Kidney tubule cell (primary cell): Measurements from ENCODE around the gene DCDC2C.

Source experiments
- DNase-seq: peaks from one replicate; pipeline ENCODE4 v3.0.0-alpha.2; 2018; ENCODE audit warnings: low spot score

DCDC2C gene

DNA sequence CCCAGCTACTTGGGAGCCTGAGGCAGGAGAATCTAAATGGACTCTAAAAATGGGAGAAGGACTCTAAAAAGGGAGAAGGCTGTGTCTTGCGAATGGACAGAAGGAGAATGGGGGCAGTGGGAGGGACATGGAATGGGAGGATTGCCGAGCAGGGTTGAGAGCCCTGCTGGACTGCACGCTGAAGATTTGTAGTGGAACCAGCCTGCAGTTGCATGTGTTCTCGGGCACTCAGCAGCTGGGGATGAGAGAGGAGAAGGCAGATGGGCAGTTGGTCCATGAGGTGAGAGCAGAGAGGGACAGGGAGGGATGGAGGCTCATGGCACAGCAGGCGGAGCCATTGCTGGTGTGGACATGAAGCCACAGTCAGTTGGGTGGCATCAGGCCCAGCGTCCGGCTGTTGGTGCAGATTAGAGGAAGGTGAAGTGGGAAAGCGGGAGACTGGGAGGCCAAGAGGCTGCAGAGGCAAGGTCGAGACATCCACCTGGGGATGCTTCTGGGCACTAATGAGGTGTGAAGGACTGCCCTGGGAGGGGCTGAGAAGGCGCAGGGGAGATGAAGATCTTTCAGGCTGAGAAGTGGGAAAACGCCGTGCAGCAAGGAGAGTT lies 40.7 kb downstream of the DCDC2C start:
- DNase-seq, result no peak

DNA sequence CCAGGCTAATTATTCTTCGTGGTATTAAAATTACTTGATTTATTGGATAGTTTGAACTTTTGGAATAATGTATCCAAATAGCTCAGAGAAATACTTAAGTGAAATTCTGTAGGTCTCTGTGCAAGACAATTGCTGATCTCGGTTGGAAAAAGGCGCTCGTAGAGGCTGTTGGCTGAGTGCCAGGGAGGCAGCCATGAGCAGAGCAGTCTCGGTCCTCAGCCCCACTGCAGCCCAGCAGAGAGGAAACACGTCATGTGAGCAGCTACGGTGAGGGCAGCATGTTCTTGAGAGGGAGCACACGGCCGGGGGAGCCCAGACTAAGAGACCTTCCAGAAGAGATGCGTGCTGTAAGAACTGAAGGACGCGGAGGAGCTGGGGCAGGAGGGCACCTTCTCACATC lies 42.5 kb downstream of the DCDC2C start:
- DNase-seq, result no peak

GRCh38 chr2:3747032-3747654 lies 43.8 kb downstream of the DCDC2C start:
- DNase-seq, result no peak

DNA sequence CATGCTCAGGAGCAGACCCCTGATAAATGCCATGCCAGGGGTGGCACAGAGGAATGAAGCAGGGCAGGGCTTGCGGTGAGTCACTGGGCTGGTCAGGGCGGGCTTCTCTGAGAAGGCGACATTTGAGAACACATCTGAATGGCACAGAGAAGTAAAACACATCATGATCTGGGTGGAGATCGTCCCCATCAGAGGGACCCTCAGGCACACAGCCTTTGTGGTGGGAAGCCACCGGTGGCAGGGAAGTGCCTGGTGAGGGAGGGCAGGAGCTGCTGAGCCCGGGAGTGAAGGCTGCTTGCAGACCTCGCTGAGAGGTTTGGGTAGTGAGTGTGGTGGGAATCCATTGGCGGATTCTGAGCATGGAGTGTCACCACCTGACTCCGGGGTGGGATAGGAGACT lies 44.5 kb downstream of the DCDC2C start:
- no peak for DNase-seq

GRCh38 chr2:3749201-3749600 lies 45.8 kb downstream of the DCDC2C start:
- no peak for DNase-seq

DNA sequence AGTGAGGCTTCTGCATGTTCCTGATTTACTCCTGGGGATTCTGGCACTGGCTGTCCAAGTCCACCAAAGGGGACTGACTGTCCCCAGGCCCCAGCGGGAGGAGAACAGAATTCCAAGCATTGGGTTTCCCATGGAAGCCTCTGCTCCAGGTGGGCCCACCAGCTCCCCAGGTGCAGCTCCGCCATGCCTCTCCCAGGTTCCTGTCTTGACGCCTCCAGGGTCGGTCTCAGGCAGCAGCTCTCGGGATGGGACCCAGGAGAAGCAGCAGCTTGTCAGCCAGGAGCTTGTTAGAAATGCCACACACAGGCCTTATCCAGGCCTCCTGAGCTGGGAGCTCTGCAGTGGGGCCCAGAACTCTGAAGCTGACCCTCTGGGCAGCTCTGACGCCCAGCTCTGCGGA lies 47.9 kb downstream of the DCDC2C start:
- DNase-seq, result no peak

DNA sequence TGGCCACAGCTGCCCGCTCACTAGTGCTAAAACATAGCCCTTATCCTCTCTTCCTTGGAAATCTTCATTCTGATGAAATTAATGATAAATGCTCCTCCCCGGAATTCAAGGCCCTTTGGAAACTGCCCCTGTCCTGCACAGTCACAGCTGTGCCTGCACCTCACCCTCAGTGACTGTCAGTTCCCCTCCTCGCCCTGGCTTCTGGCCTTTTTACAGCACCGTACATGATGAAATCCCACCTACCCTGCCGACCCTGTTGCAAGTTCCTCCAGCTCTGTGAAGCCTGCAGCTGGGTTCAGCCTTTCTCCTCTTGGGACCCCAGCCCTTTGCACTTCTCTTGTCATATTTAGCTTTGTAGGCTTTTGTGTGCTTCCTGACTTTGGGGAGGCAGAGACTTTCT lies 48.4 kb downstream of the DCDC2C start:
- DNase-seq, result no peak

DNA sequence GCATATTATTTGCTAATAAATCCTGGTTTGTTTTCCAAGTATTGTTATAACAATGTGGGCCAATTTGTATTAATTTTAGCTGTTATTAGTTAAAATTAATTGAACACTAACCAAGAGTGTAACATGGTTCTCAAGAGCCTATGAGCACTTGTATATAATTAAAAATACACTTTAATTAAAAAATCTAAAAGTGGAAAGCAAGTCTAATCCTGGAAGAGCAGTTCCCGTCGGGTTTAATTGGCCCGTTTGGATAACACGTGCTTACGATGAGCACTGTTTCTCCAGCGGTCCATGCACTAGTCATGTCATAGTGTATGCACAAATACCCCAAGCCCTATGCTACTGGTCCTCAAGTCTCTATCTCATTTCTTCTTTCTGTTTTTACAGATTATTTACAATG lies 49.0 kb downstream of the DCDC2C start:
- DNase-seq, result no peak

DNA sequence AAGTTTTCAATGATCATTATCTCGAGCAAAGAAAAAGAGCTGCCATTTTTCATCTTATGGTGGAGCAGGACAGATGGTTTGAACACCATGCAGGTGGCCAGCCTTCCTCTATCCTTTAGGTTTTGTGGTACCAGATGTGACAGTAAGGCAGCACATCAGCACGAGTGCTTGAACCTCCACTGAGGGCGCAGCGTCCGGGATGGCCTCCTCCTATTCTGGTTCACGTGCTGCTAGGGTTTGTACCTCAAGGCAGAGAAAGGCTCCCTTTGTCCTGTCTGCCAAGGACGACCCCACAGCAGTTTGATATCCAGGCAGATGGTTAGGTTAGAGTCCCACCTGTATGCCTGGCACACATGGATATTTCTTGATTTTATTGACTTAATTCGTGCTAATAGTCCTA lies 50.2 kb downstream of the DCDC2C start:
- no peak for DNase-seq

DNA sequence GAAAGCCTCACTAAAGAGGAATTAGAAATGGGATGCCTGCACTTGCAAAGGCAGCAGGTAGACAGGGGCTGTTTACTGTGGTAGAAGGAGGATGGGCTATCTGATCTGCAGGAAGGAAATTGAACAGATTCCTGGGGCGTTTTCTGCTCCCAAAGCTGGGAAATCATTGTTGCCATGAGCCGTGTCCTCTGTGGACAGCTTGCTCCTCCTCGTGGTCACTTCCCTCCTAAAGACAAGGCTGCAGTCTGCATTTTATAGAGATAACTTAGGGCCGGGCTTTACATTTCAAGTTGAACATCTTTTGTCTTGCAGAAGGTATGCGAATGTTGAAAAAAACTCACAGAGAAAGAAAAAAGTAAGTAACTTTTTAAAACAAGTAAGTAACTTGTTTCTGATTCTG lies 50.9 kb downstream of the DCDC2C start:
- DNase-seq, result no peak

GRCh38 chr2:3754795-3755194 lies 51.4 kb downstream of the DCDC2C start:
- no peak for DNase-seq

GRCh38 chr2:3755277-3755676 lies 51.9 kb downstream of the DCDC2C start:
- no peak for DNase-seq

DNA sequence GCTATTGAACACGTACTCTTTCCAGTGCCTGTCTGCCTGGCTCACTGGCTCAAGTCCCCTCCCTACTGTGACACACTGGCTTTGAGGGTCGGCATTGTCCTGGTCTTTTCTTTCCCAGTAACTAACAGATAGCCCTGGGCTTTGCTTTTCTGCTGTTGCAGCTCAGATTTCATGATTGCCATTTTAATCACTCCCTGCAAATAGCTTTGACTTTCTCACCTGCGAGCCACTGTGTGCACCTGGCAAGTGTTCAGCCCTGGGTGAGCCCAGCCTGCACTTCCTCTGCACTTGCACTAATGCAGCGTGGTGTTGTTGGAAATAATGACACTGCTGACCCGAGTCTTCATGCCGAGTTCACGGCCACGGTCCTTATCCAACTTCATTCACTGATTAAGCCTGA lies 52.9 kb downstream of the DCDC2C start:
- no peak for DNase-seq

GRCh38 chr2:3758906-3759305 lies 55.5 kb downstream of the DCDC2C start:
- DNase-seq, result no peak

DNA sequence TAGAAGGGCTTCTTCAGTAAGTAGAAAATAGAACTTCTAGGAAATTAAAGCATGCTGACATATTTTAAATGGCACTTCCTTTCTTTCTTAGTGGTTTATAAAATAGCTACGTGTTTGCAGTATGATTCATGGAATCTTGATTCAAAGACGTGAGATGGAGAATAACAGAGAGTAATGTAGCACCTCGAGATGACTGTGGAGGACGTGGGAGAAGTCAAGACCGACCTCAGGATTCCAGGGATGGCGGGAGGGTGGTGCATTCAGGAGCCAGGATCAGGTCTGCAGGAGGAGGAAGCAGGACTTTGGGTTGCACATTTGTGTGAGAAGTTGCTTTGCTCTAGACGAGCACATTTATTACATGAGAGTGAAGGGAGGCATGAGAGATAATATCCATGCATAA lies 56.0 kb downstream of the DCDC2C start:
- no peak for DNase-seq

GRCh38 chr2:3759761-3760160 lies 56.4 kb downstream of the DCDC2C start:
- no peak for DNase-seq

DNA sequence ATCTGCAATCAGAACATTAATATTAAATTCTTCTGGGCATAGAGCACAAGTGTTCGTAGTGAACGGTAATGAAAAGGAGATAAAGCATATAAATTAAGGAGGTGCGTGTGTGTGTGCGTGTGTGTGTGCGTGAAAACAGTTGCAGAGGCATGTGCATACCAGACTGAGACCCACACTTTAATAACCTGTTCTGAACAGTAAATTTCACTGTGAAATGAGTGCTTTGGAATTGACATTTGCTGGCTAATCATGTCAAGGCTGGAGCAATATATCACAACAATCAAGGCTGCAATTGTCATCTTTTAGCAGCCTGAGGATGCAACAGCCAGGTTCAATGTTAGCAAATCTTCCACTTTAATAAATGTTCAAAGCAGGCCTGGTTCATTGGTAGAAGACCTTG lies 57.9 kb downstream of the DCDC2C start:
- no peak for DNase-seq

DNA sequence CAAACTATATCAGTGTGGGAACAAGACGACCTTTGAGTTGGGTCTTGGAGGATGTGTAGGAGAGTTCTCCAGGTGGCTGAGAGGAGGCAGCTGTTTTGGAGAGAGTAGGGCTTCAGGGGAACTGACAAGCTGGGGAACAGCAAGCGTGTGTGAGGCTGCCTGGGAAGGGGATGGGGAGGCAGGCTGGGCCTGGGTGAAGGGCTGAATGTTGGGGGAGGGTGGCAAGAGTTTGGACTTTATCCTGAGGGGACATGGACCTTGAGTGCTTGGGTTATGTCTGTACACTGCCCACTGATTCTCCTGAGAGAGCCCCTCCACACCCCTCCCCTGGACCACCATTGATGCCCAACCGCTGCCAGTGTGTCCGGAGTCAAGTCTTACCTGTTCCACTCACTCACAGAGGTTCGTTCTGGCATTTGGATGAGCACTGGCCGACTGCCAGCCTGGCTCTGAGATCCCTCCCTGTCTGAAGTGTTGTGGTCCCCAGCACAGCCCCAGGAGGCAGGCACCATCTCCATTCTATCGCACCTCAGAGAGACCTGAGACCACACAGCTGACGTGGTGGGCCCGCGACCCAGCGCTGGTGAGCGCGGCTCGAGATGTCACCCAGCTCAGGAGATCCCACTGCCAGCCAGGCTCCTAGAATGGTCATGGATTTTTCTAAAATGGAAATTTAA lies 59.5 kb downstream of the DCDC2C start:
- no peak for DNase-seq

DNA sequence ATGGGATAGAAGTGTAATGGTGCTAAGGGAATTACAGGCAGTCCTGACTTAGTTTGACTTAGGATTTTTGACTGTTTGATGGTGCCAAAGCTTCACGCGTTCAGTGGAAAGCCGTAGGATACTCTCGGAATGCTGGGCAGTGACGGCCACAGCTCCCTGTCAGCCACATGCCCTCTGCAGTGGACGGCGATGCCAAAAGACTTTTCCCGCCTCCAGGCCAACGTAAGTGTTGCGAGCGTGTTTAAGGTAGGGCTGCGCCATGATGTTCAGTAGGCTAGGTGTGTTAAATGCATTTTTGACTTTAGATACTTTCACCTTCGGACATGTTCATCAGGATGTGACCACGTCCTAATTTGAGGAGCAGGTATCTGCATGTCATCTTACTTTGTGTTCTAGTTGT lies 63.4 kb downstream of the DCDC2C start:
- DNase-seq, result no peak

DNA sequence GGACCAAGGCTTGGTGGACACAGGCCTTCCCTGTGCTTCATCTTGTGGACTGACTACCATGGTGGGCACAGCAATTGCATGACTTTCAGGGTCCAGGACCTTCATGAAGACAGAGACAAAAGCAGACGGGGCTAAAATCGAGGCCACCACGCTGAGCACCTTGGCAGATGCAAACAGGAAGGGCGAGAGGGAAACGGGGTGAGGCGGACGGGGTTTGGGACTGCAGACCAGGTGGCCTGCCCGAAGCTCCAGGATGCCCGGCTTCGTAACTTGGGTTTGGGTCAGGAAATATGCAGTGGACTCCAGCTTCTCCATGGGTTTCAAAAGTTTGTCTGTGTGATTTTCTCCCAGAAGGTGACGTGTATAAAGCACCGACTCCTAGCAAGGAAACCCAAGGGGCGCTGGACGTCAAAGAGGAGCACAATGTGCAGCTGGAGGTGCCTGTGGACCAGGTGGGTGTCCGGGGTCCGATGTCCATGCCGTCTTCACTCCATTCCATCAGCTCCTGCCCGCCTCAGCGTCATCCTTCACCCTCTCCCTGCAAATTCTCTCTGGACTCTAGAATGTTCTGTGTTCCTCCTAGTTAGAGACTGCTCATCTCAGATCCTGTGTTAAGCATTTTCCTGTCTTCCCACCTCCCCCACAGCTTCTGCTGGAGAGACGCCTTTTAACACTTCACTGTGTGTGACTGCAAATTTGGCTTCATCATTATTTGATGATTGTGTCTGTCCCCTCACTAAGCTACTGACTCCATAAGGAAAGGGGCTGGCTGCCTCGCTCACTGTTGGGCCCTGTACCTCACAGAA lies 65.8 kb downstream of the DCDC2C start:
- no peak for DNase-seq

DNA sequence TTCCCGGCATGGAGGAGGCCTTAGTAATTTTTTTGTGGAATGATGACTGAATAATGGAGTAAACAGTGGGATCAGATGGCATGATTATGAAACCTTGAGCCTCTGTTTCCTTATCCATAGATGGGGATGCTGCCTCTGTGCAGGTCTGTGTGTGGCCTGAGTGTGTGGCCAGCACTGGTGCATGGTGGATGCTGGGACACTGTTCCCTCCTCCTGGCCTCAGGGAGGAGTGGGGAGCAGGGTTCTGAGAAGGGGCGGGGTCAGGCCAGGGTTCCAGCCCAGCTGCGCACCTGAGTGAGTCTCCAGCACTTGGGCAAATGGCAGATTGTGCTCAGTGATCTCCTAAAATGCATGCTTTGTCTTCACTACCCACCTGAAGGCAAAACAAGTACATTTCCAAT lies 66.4 kb downstream of the DCDC2C start:
- no peak for DNase-seq

GRCh38 chr2:3770724-3771415 lies 67.5 kb downstream of the DCDC2C start:
- DNase-seq, result no peak
